Cardiac muscle cell (in vitro differentiated cells and primary cell): ENCODE results near the gene ADAMTS14. TPM values are rescaled to one million over a fixed set of nuclear protein-coding genes. Genes with fewer than 3 reads are reported as not detected.

ENCODE experiments used
- DNase-seq, 2 donors: peaks; one replicate each; pipeline versions ENCODE4 v3.0.0 to v3.0.0-alpha.2; 2010 to 2017; ENCODE audit warnings: low read depth in 1 of 2, low spot score in 1 of 2
- H3K27ac ChIP-seq: fragments of 200-600 bp; sonication (generic); 2 replicates; pipeline ENCODE4 v1.5.1; 2016
- H3K27me3 ChIP-seq: fragments of 200-600 bp; sonication (generic); 2 replicates; pipeline ENCODE4 v1.6.0; 2016; ENCODE audit warnings: control low read depth
- H3K36me3 ChIP-seq: fragments of 200-600 bp; sonication (generic); 2 replicates; pipeline ENCODE4 v1.5.1; 2016; ENCODE audit warnings: control low read depth
- H3K4me1 ChIP-seq: fragments of 200-600 bp; sonication (generic); 2 replicates; pipeline ENCODE4 v1.8.1; 2017; ENCODE audit warnings: low read depth, mild to moderate bottlenecking, mixed run types
- H3K4me3 ChIP-seq: fragments of 200-600 bp; sonication (generic); 2 replicates; pipeline ENCODE4 v1.5.1; 2016; ENCODE audit warnings: mild to moderate bottlenecking
- H3K9me3 ChIP-seq: fragments of 200-600 bp; sonication (generic); 2 replicates; pipeline ENCODE4 v1.5.1; 2017; ENCODE audit warnings: low read depth, mild to moderate bottlenecking, control low read depth
- polyA plus RNA-seq: library from polyadenylated mRNA; unstranded; fragments of >200 nt; fragmentation: Nextera tagmentation; extraction: Ambion mirVana; gene quantifications from 2 replicates; pipeline ENCODE4 v1.2.1, GENCODE V29; 2016
- total RNA-seq: library from RNA; depleted of rRNA; stranded (reverse); fragments of >200 nt; gene quantifications from 2 replicates; pipeline ENCODE4 v1.2.3, GENCODE V29; 2016
- TF ChIP-seq, protein P1 (sequence below): IDR thresholded peaks from 2 replicates; pipeline ENCODE4 v1.5.1; 2012; ENCODE audit warnings: low read depth, mild to moderate bottlenecking, low read length

ADAMTS14 gene
- total and polyA plus RNA-seq, 2 experiments from 2014 or later: 1.2 to 1.9 TPM

DNA sequence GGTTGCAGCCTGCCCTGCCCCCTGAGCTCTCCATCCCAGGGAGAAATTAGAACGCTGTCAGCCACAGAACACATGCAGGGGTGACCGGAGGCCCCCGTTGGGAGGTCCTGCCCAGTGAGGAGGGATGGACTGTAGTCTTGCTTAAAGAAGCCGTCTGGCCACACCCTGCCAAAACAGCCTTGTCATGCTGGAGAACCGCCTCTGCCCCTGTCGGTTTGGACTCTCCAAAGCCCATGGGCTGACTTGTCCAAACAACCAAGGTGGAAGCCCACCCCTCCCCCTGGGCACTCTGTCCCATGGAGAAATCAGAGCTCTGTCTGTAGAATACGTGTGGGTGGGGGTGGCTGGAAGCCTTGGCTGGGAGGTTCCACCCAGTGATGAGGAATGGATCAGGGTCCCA lies 125.5 kb downstream of the ADAMTS14 start:
- H3K36me3 ChIP-seq: no peaks in the 10 kb centered on the region
- no peaks in the 10 kb centered on the region for H3K4me1 ChIP-seq
- no peaks in the 10 kb centered on the region for H3K9me3 ChIP-seq
- H3K4me3 ChIP-seq: no peak overlapping the region
- DNase-seq: no peak
- no peaks in the 10 kb centered on the region for H3K27me3 ChIP-seq
- TF ChIP-seq, protein P1, sequence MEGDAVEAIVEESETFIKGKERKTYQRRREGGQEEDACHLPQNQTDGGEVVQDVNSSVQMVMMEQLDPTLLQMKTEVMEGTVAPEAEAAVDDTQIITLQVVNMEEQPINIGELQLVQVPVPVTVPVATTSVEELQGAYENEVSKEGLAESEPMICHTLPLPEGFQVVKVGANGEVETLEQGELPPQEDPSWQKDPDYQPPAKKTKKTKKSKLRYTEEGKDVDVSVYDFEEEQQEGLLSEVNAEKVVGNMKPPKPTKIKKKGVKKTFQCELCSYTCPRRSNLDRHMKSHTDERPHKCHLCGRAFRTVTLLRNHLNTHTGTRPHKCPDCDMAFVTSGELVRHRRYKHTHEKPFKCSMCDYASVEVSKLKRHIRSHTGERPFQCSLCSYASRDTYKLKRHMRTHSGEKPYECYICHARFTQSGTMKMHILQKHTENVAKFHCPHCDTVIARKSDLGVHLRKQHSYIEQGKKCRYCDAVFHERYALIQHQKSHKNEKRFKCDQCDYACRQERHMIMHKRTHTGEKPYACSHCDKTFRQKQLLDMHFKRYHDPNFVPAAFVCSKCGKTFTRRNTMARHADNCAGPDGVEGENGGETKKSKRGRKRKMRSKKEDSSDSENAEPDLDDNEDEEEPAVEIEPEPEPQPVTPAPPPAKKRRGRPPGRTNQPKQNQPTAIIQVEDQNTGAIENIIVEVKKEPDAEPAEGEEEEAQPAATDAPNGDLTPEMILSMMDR: no peak
- no peak overlapping the region for H3K27ac ChIP-seq

DNA sequence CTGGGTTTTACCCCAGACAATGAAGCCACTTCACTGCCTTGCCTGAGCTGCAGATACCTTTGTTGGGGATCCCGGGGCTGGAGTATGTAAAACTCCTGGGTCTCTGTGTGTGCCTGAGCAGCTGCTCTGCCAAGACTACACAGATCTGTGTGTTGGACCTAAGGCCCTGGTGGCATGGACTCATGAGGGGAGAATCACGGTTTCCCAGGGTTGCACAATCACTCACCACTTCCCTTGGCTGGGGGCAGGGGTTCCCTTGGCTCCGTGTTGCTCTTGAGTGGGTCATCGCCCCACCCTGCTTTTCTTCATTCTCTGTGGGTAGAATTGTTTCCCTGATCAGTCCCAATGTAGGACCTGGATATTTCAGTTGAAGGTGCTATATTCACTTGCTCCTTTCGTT lies 126.8 kb downstream of the ADAMTS14 start:
- Histone ChIP-seq H3K9me3 (no peaks in the 10 kb centered on the region), H3K36me3 (no peaks in the 10 kb centered on the region), H3K27ac (no peak overlapping the region), H3K4me3 (no peak overlapping the region), H3K27me3 (no peaks in the 10 kb centered on the region), H3K4me1 (no peaks in the 10 kb centered on the region)
- peak in 1 of 2 donors; percentile 45 for DNase-seq
- TF ChIP-seq, protein P1: no peak

DNA sequence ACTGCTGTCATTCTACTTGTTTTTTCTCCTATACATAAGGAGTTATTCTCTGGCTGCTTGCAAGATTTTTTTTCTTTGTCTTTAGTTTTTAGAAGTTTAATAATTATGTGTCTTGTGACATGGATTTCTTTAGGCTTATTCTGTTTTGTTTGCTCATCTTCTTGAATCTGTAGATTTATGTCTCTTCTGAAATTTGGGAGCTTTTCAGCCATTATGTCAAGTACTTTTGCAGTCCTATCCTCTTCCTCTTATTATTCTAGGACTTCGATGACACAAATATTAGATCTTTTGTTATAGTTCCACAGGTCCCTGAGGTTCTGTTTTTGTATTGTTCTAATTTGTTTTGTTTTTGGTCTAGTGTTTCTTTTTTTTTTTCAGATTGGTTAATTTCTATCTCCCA lies 129.5 kb downstream of the ADAMTS14 start:
- TF ChIP-seq, protein P1: no peak

DNA sequence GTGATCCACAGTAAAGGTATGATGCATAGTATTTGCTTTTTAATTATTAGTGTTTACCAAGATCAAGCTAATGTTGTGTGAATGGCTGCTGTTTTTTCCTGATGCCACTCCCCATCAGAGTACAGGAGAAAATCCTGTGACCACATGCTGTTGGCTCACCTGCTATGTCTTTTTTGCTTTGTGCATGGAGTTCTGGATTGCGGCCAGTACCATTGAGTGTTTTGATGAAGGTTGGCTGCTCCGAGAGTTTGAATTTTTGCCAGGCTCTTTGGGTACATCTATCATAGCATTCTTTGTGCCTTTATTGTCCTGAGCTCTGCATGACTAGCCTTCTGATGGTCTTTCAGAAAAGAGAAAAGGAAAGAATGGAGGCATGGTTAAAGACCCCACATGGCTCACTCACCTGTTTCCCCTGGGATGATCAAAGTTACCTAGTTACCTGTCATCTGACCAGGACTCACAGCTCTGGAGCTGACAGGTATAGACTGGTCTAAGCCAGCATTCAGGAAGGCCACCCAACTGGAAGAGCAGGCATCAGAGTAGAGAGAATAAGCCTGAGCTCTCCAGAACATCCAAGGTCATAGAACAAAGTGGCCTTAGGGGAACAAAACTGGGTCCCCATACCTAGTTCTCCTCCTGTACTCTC lies 131.6 kb downstream of the ADAMTS14 start:
- H3K36me3 ChIP-seq: no peaks in the 10 kb centered on the region
- no peak overlapping the region for H3K4me3 ChIP-seq
- no peaks in the 10 kb centered on the region for H3K4me1 ChIP-seq
- no peaks in the 10 kb centered on the region for H3K9me3 ChIP-seq
- no peaks in the 10 kb centered on the region for H3K27me3 ChIP-seq
- H3K27ac ChIP-seq: no peak overlapping the region
- TF ChIP-seq, protein P1: no peak
- DNase-seq: no peak

More for the DNA sequence above, 129.5 kb downstream of the ADAMTS14 start:
- Histone ChIP-seq H3K27ac (no peak overlapping the region), H3K9me3 (no peaks in the 10 kb centered on the region), H3K4me1 (no peaks in the 10 kb centered on the region), H3K4me3 (no peak overlapping the region), H3K36me3 (no peaks in the 10 kb centered on the region), H3K27me3 (no peaks in the 10 kb centered on the region)
- DNase-seq: no peak

DNA sequence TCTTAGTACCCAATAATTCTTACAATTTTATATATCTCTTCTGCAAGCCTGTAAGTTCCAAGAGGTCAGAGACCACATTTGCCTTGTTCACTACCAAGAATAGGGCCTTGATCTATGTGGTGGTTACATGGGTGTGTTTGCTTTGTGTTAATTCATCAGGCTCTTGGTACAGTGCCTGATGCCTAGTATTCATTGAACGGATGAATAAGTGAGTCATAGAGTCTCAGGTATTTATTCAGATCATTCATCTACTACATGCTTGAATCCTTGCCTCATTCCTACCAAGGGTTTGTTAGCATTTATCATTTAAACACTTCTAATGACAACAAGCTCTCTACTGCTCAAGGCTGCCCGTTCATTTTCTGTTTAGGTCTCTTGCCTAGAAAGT lies 132.1 kb downstream of the ADAMTS14 start:
- TF ChIP-seq, protein P1: no peak
- no peaks in the 10 kb centered on the region for H3K36me3 ChIP-seq
- no peak overlapping the region for H3K4me3 ChIP-seq
- DNase-seq: no peak
- no peaks in the 10 kb centered on the region for H3K27me3 ChIP-seq
- H3K4me1 ChIP-seq: no peaks in the 10 kb centered on the region
- H3K9me3 ChIP-seq: no peaks in the 10 kb centered on the region
- H3K27ac ChIP-seq: no peak overlapping the region
